A549 (cell line): ENCODE data around the gene SLC16A2.

Experiments used
- CHD4 ChIP-seq: fragments of 200-600 bp; sonication (generic); IDR thresholded peaks from 2 replicates; pipeline ENCODE4 v1.6.1; 2016; ENCODE audit warnings: antibody characterized with exemption, mild to moderate bottlenecking, borderline replicate concordance
- E2F6 ChIP-seq: IDR thresholded peaks from 2 replicates; pipeline ENCODE4 v1.6.1; 2012; ENCODE audit warnings: low read depth, borderline replicate concordance
- JUN ChIP-seq, 2 experiments: fragments of >200 bp; sonication (Bioruptor Twin); formaldehyde crosslinking; IDR thresholded peaks; 2 replicates in 1 of 2; 3 replicates in 1 of 2; pipeline ENCODE4 v1.6.1; 2016 to 2017
- JUNB ChIP-seq: fragments of >200 bp; sonication (Bioruptor Twin); formaldehyde crosslinking; IDR thresholded peaks from 2 replicates; pipeline ENCODE4 v1.6.1; 2016

- TF ChIP-seq JUN (IDR thresholded peaks at IDR 0.05) (no peak), E2F6 (no peak), JUNB (peak; percentile 59), CHD4 (no peak)
These were observed 28.6 kb downstream of the SLC16A2 start for GRCh38 chrX:74449937-74450330.
